Lower leg skin (tissue), 4 donors: ENCODE results near the gene PHF21A. TPM values are rescaled to one million over a fixed set of nuclear protein-coding genes. Genes with fewer than 3 reads are reported as not detected.

Experiments
- DNase-seq, 2 donors: peaks; one replicate each; pipeline ENCODE4 v3.0.0-alpha.2; 2019; ENCODE audit warnings: low spot score in 2 of 2
- H3K4me3 ChIP-seq: fragments of 200-600 bp; sonication (generic); 2 replicates; pipeline ENCODE4 v1.5.1; 2017; ENCODE audit warnings: mild to moderate bottlenecking, low read depth; ENCODE audit not compliant: poor library complexity, severe bottlenecking
- CTCF ChIP-seq, 3 donors: fragments of 450-650 bp; IDR thresholded peaks; one replicate each; pipeline ENCODE4 v1.5.1; 2016; ENCODE audit warnings: antibody characterized with exemption in 3 of 3, mild to moderate bottlenecking in 3 of 3, moderate library complexity in 2 of 3
- POLR2A ChIP-seq, 2 donors: fragments of 450-650 bp; IDR thresholded peaks; one replicate each; pipeline ENCODE4 v1.6.1; 2016 to 2017; ENCODE audit warnings: antibody characterized with exemption in 2 of 2, mild to moderate bottlenecking in 1 of 2, moderate library complexity in 1 of 2
- WGBS, 2 donors: methylation state at CpG; one replicate each; pipeline ENCODE4 v1.1.5; 2018; 5-methylcytosine and 5-hydroxymethylcytosine counted together
- intact Hi-C: fragments of 100-400 bp; cut with DNase I; formaldehyde crosslinking; loops from one replicate; pipeline ENCODE4 v1.15.0; 2023; ENCODE audit warnings: low total_unique reads
- total RNA-seq, 4 donors: library from RNA; depleted of rRNA; stranded (reverse); fragments of >200 nt; gene quantifications; one replicate each; pipeline ENCODE4 v1.1.0, GENCODE V29; 2016

The PHF21A gene
- total RNA-seq, 4 donors from 2014 or later: 16.4 to 52.4 (median 31.5) TPM

DNA sequence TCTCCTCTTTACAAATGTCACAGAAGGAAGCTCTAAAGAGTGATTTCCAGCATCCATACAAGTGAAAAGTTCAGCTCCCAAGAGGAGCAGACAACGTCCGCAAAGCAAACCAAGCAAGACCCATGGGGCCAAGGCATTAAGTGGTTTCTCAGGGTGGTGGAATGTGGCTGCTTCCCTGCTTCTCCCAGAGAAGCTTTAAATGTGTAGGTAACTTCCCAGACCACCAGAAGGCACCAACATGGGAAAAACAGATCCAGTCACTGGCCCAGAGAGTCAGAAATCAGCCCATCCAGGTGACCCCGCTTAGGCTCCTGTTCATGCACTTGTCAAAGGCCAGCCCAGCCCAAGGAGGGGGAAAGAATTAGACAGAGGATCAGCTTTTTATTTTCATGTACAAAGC lies 13.3 kb upstream of the PHF21A start:
- no peak for TF ChIP-seq POLR2A (IDR thresholded peaks at IDR 0.05)
- TF ChIP-seq CTCF (IDR thresholded peaks at IDR 0.05): no peak
- H3K4me3 ChIP-seq: no peak overlapping the region
- no peak for DNase-seq
- intact Hi-C loops: no loop called here
- 82 to 84% methylated on average over 3 of the region's 3 CpGs for WGBS, 2 donors

GRCh38 chr11:46134061-46134460 lies 12.8 kb upstream of the PHF21A start:
- 66 to 86% methylated on average over 4 of the region's 4 CpGs for WGBS, 2 donors
- H3K4me3 ChIP-seq: no peak overlapping the region
- TF ChIP-seq POLR2A (IDR thresholded peaks at IDR 0.05) (no peak), CTCF (IDR thresholded peaks at IDR 0.05) (no peak)
- DNase-seq: no peak
- intact Hi-C loops: no loop called here

DNA sequence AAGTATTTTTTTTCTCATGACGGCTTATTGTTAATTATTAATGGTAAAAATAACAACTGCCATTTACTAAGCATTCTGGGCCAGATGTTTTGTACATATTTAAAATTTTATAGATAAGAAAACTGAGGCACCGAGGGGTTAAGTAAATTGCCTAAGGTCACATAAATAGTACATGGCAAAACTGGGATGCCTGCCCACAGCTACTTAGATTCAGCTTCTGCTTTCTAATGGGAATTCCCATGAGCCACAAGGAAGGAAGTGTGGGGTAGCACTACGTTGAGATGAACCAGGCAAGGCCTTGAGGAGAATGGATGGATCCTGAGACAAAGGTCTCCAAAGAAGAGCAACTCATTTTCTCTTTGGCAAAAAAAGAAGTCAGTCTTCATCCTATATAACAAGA lies 11.9 kb upstream of the PHF21A start:
- no peak overlapping the region for H3K4me3 ChIP-seq
- TF ChIP-seq POLR2A (IDR thresholded peaks at IDR 0.05) (no peak), CTCF (IDR thresholded peaks at IDR 0.05) (no peak)
- DNase-seq: no peak
- 60 to 62% methylated on average over 3 of the region's 3 CpGs for WGBS, 2 donors
- intact Hi-C loops: no loop called here

- intact Hi-C loops: no loop called here
- 47 to 56% methylated on average over 3 of the region's 3 CpGs for WGBS, 2 donors
- TF ChIP-seq CTCF (IDR thresholded peaks at IDR 0.05): no peak
- TF ChIP-seq POLR2A (IDR thresholded peaks at IDR 0.05): no peak
- no peak overlapping the region for H3K4me3 ChIP-seq
- no peak for DNase-seq
Observed at GRCh38 chr11:46130286-46130940, 9.2 kb upstream of the PHF21A start.

- no peak for TF ChIP-seq POLR2A (IDR thresholded peaks at IDR 0.05)
- TF ChIP-seq CTCF (IDR thresholded peaks at IDR 0.05): no peak
- no peak overlapping the region for H3K4me3 ChIP-seq
- WGBS, 2 donors: 74 to 86% methylated on average over 2 of the region's 2 CpGs
- no peak for DNase-seq
- intact Hi-C loops: no loop called here
Observed at GRCh38 chr11:46129133-46129532, 7.9 kb upstream of the PHF21A start.

GRCh38 chr11:46127150-46127638 lies 5.9 kb upstream of the PHF21A start:
- intact Hi-C loops: no loop called here

More at GRCh38 chr11:46127150-46127638, 5.9 kb upstream of the PHF21A start:
- peak in 1 of 2 donors; percentile 67 for DNase-seq
- no peak overlapping the region for H3K4me3 ChIP-seq
- WGBS, 2 donors: 20 to 24% methylated on average over 5 of the region's 5 CpGs
- TF ChIP-seq POLR2A (IDR thresholded peaks at IDR 0.05): no peak
